Ascending aorta (tissue), 2 donors: Measurements from ENCODE around the gene SBSN. TPM values are rescaled to one million over a fixed set of nuclear protein-coding genes. Genes with fewer than 3 reads are reported as not detected.

Experiments used
- DNase-seq, 2 donors: peaks; one replicate each; pipeline ENCODE4 v3.0.0-alpha.2; 2019; ENCODE audit warnings: low spot score in 2 of 2
- H3K27ac ChIP-seq, 2 donors: fragments of 200-600 bp; sonication (generic); one replicate each; pipeline ENCODE4 v1.5.1; 2016 to 2017; ENCODE audit warnings: mild to moderate bottlenecking in 1 of 2
- H3K27me3 ChIP-seq: fragments of 200-600 bp; sonication (generic); one replicate; pipeline ENCODE4 v1.5.1; 2017
- H3K36me3 ChIP-seq, 2 donors: fragments of 200-600 bp; sonication (generic); one replicate each; pipeline ENCODE4 v1.5.1; 2016
- H3K4me1 ChIP-seq, 2 donors: fragments of 200-600 bp; sonication (generic); one replicate each; pipeline ENCODE4 v1.5.1; 2016 to 2017; ENCODE audit warnings: mild to moderate bottlenecking in 1 of 2
- H3K4me3 ChIP-seq, 2 donors: fragments of 200-600 bp; sonication (generic); one replicate each; pipeline ENCODE4 v1.5.1; 2016 to 2017; ENCODE audit warnings: mild to moderate bottlenecking in 1 of 2
- H3K9me3 ChIP-seq, 2 donors: fragments of 200-600 bp; sonication (generic); one replicate each; pipeline ENCODE4 v1.5.1; 2016
- intact Hi-C: fragments of 100-400 bp; cut with DNase I; formaldehyde crosslinking; loops from one replicate; pipeline ENCODE4 v1.15.1; 2023
- total RNA-seq: library from RNA; depleted of rRNA; stranded (reverse); fragments of >200 nt; gene quantifications from one replicate; pipeline ENCODE4 v1.1.0, GENCODE V29; 2016
- TF ChIP-seq, protein P1 (sequence below), 3 experiments: fragments of 200-600 bp in 2 of 3; fragments of 450-650 bp in 1 of 3; sonication (generic) in 2 of 3; IDR thresholded peaks; one replicate each; pipeline ENCODE4 v1.5.1; 2016 to 2019; ENCODE audit warnings: antibody characterized with exemption in 3 of 3, mild to moderate bottlenecking in 1 of 3, moderate library complexity in 1 of 3

Gene SBSN
- total RNA-seq, 1 donor from 2014 or later: not detected

DNA sequence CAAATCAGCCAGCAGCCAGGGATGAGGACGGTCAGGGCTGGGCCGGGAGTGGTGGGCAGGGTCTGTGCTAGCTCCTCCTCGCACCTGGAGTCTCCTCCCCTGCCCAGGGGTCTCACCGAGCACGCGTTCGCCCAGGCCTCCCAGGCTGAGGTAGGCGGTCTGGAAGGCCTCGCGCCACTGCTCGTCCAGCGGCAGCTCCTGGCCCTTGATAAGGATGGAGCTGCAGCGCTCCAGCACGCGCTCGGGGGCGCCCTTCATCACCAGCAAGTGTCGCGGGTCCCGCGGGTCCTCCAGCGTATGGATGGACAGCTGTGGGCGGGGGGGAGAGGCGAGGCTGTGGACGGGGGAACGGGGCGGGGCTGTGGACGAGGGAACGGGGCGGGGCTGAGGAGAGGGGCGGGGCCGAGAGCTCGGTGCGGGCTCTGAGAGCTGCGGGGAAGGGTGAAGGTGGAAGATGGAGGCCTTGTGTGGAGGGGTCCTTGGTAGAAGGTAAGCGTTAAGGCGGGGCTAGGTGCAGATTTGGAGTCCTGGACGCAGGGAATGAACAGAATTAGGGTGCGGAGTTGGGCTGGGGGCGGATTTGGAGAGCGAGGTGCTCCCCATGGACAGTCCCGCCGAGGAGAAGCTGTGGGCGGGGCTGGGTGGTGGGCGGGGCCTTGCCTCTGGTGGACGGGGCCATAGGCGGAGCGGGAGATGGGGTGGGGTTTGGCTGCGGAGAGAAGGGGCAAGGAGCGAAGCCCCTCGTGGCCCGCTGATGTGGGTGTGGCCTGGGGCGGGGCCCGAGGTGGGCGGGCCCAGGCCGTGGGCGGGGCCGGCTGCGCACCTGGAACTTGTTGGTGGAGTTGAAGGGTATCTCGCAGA, 29.7 kb upstream of the SBSN start:
- Histone ChIP-seq H3K4me3 (peak overlapping the region; percentile 41 to 42), H3K36me3 (no peaks in the 10 kb centered on the region), H3K27me3 (peaks cover 9% of the 10 kb centered on the region), H3K27ac (no peak overlapping the region), H3K9me3 (no peaks in the 10 kb centered on the region), H3K4me1 (peaks cover 0 to 6% of the 10 kb centered on the region in 2 donors)
- TF ChIP-seq, protein P1, sequence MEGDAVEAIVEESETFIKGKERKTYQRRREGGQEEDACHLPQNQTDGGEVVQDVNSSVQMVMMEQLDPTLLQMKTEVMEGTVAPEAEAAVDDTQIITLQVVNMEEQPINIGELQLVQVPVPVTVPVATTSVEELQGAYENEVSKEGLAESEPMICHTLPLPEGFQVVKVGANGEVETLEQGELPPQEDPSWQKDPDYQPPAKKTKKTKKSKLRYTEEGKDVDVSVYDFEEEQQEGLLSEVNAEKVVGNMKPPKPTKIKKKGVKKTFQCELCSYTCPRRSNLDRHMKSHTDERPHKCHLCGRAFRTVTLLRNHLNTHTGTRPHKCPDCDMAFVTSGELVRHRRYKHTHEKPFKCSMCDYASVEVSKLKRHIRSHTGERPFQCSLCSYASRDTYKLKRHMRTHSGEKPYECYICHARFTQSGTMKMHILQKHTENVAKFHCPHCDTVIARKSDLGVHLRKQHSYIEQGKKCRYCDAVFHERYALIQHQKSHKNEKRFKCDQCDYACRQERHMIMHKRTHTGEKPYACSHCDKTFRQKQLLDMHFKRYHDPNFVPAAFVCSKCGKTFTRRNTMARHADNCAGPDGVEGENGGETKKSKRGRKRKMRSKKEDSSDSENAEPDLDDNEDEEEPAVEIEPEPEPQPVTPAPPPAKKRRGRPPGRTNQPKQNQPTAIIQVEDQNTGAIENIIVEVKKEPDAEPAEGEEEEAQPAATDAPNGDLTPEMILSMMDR (IDR thresholded peaks at IDR 0.05): no peak
- no peak for DNase-seq
- intact Hi-C loops: no loop called here

DNA sequence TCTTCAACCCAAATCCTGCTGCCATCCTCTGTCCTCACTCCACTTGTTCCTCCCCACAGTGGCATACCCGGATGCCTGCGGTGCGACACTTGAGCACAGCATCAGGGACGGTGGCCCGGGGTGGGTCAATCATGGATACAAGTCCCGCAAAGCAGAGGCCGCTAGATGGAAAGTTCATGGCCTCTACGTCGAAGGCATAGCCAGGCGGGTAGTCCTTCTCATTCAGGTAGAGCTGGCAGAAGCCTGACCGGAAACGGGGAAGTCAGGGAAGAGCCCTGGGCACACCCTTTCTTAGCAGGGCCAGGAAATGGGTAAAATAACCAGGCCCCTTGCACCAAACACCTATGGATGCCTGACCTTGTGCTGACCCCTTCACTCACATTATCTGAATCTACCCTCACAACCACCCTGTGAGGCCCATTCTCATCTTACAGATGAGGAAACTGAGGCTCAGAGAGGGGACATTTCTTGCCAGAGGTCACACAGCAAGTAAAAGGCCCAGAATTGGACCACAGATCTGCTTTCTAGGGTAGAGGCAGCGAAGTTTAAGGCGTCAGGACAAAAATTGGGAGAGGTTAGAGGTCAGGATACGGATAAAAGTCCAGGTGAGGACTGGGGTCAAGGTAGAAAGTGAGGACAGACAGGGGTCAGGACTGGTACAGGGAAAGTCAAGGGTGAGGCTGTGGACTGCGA, 28.9 kb upstream of the SBSN start:
- TF ChIP-seq, protein P1 (IDR thresholded peaks at IDR 0.05): no peak
- Histone ChIP-seq H3K4me3 (peak overlapping the region; percentile 41 to 42), H3K27ac (no peak overlapping the region), H3K4me1 (peaks cover 0 to 6% of the 10 kb centered on the region in 2 donors), H3K27me3 (peaks cover 9% of the 10 kb centered on the region), H3K9me3 (no peaks in the 10 kb centered on the region), H3K36me3 (no peaks in the 10 kb centered on the region)
- intact Hi-C loops: no loop called here
- no peak for DNase-seq

DNA sequence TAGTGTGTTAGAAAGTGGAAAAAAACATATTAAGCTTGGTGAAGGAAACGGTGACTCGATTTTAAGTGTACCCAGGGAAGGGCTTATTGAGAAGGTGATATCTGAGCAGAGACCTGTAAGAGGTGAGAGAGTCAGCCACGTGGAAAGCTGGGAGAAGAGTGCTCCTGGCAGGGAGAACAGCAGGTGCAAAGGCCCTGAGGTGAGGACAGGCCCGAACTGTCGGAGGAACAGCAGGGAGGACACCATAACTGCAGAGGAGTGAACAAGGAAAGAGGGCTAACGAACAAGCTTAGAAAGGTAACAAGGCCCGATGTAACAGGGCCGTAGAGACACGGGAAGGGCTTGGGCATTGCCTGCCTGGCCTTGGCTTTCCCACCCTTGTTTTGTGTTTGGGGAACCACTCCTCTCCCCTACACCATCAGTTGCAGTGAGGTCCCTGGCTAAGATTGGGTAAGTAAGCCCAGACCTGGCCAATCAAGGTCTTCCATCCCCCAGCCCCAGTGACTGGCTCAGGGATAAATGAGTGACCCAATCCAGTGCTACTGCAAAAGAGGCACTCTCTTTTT, 28.0 kb upstream of the SBSN start:
- Histone ChIP-seq H3K36me3 (no peaks in the 10 kb centered on the region), H3K27me3 (peaks cover 9% of the 10 kb centered on the region)
- intact Hi-C loops: no loop called here

DNA sequence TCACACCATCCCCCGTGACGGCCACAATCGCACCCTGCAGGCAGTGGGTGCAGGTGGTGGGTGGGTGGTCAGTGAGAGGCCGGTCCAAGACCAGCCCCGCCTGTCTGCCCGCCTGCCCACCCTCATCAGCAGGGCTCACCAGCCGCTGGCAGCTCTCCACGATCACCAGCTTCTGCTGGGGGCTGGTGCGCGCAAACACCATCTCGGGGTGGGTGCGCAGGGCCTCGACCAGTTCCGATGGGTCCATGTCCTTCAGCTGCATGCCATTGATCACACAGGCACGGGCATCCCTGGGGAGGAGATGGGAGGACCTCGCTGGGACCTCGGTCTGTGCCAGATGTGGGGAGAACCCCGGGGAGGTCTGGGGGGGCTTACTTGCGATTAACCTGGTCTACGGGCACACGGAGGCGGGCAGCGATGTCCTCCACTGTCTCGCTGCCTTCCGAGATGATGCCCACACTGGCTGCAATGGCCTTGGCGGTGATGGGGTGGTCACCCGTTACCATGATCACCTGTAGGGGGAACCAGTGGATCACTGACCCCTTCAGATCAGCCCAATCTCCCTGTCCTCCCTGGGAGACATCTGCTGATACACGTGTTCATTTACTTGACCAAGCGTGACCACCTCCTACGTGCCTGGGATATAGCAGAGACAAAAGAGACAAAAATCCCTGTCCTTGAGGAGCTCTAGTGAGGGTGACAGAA, 27.3 kb upstream of the SBSN start:
- DNase-seq: no peak
- Histone ChIP-seq H3K9me3 (no peaks in the 10 kb centered on the region), H3K4me1 (peaks cover 0 to 6% of the 10 kb centered on the region in 2 donors), H3K4me3 (no peak overlapping the region), H3K36me3 (no peaks in the 10 kb centered on the region), H3K27ac (no peak overlapping the region), H3K27me3 (peaks cover 9% of the 10 kb centered on the region)
- TF ChIP-seq, protein P1 (IDR thresholded peaks at IDR 0.05): no peak
- intact Hi-C loops: no loop called here

More for the DNA sequence above, 28.0 kb upstream of the SBSN start:
- DNase-seq: no peak
- peaks cover 0 to 6% of the 10 kb centered on the region in 2 donors for H3K4me1 ChIP-seq
- TF ChIP-seq, protein P1 (IDR thresholded peaks at IDR 0.05): no peak
- no peaks in the 10 kb centered on the region for H3K9me3 ChIP-seq
- no peak overlapping the region for H3K27ac ChIP-seq
- no peak overlapping the region for H3K4me3 ChIP-seq

DNA sequence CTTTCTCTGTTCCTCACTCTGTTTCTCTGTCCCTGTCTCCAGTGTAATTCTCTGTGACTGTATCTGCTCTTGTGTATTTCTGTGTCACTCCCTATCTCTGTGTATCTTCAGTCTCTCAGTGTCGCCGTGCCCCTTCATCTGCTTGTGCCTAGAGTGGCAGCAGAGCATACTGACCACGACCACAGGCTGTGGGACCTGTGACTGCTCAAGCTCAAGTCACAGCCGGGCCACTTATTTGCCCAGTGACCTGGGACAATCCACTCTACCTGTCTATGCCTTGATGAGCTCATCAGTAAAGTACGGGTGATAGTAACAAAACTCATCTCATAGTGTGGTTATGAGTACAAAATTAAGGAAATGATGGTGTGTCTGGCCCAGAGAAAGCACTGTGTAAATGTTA, 26.0 kb upstream of the SBSN start:
- Histone ChIP-seq H3K4me3 (no peak overlapping the region), H3K27ac (no peak overlapping the region), H3K4me1 (peaks cover 0 to 6% of the 10 kb centered on the region in 2 donors), H3K9me3 (no peaks in the 10 kb centered on the region), H3K36me3 (no peaks in the 10 kb centered on the region), H3K27me3 (peaks cover 9% of the 10 kb centered on the region)
- TF ChIP-seq, protein P1 (IDR thresholded peaks at IDR 0.05): no peak
- intact Hi-C loops: no loop called here
- DNase-seq: no peak
